ENCODE measurements around the gene ANO6. TPM values are rescaled to one million over a fixed set of nuclear protein-coding genes. Genes with fewer than 3 reads are reported as not detected.

Gene ANO6
- total RNA-seq, 1 donor from 2014 or later = 49.0 TPM

DNA sequence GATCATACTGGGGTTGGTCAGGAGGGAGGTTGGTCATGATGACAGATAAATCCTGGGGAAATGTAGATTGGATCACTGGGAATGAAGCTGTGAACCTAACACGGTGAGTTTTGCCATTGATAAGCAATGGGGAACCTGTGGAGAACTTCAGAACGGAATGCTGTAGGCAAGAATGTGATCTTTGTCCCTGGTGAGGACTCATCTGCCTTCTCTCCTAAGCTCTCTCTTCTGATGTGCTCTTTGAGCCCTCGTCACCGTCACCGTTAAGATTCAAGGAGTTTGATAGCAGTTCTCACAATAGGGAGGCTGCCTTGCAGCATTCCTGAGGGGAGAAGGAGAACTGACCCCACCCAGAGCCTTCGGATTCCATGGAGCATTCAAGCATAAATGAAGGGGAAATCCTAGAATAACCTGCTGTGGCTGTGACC lies 217.6 kb downstream of the ANO6 start:
- Histone ChIP-seq H3K9me3 (ENCODE audit: low read depth) (no peaks in the 10 kb centered on the region), H3K4me3 (no peak overlapping the region), H3K27ac (peak overlapping the region; percentile 35), H2AFZ (replicated peaks) (no peak overlapping the region), H3K36me3 (peaks cover 5% of the 10 kb centered on the region), H3K79me2 (ENCODE audit: low read depth) (no peaks in the 10 kb centered on the region), H3K27me3 (no peaks in the 10 kb centered on the region), H3K9ac (no peak overlapping the region), H3K4me2 (peak overlapping the region; percentile 54), H3F3A (ENCODE audit: low read depth) (peaks cover 17% of the 10 kb centered on the region), H4K20me1 (ENCODE audit: low read depth) (no peaks in the 10 kb centered on the region), H3K4me1 (peaks cover 41% of the 10 kb centered on the region)
- peak; percentile 84 for DNase-seq (ENCODE audit: low spot score)
- H3K9me3 Mint-ChIP-seq = no peaks in the 10 kb centered on the region
- H3K27ac Mint-ChIP-seq = peak overlapping the region; percentile 50
- H3K27me3 Mint-ChIP-seq (ENCODE audit: insufficient read depth, low read depth) = peaks cover 4% of the 10 kb centered on the region
- peaks cover 11% of the 10 kb centered on the region for H3K4me1 Mint-ChIP-seq
- no peak for TF ChIP-seq EZH2 (IDR thresholded peaks at IDR 0.05)
- no peak for TF ChIP-seq EZH2phosphoT487 (IDR thresholded peaks at IDR 0.05)
- TF ChIP-seq, protein P1, sequence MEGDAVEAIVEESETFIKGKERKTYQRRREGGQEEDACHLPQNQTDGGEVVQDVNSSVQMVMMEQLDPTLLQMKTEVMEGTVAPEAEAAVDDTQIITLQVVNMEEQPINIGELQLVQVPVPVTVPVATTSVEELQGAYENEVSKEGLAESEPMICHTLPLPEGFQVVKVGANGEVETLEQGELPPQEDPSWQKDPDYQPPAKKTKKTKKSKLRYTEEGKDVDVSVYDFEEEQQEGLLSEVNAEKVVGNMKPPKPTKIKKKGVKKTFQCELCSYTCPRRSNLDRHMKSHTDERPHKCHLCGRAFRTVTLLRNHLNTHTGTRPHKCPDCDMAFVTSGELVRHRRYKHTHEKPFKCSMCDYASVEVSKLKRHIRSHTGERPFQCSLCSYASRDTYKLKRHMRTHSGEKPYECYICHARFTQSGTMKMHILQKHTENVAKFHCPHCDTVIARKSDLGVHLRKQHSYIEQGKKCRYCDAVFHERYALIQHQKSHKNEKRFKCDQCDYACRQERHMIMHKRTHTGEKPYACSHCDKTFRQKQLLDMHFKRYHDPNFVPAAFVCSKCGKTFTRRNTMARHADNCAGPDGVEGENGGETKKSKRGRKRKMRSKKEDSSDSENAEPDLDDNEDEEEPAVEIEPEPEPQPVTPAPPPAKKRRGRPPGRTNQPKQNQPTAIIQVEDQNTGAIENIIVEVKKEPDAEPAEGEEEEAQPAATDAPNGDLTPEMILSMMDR (IDR thresholded peaks at IDR 0.05) = no peak
- H3K36me3 Mint-ChIP-seq = peaks cover 19% of the 10 kb centered on the region
- no peak overlapping the region for H3K4me3 Mint-ChIP-seq

DNA sequence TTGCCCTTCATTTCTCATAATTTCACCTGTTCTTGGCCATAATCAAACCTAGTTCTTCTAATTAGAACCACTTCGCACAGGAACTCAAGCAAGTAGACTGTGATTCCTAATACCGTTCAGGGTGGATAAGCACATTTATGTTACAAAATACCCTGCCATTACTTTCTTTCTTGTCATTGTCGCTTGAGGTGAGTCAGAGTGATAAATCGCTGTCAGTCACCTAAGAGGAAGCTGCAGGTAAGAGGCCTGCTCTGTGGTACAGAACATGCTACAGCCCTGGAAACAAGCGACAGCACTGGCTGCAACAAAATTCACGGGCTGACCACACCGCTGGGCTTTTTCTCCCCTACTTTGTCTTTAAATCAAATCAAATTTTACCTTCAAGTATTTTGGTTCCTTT lies 218.2 kb downstream of the ANO6 start:
- Histone ChIP-seq H3K4me1 (peaks cover 41% of the 10 kb centered on the region), H2AFZ (replicated peaks) (no peak overlapping the region), H3F3A (ENCODE audit: low read depth) (peaks cover 17% of the 10 kb centered on the region), H3K4me3 (no peak overlapping the region), H3K9me3 (ENCODE audit: low read depth) (no peaks in the 10 kb centered on the region), H3K36me3 (peaks cover 2% of the 10 kb centered on the region), H4K20me1 (ENCODE audit: low read depth) (no peaks in the 10 kb centered on the region), H3K27ac (no peak overlapping the region), H3K27me3 (no peaks in the 10 kb centered on the region), H3K79me2 (ENCODE audit: low read depth) (no peaks in the 10 kb centered on the region), H3K4me2 (peak overlapping the region; percentile 54), H3K9ac (no peak overlapping the region)
- TF ChIP-seq EZH2phosphoT487 (IDR thresholded peaks at IDR 0.05) (no peak), EZH2 (IDR thresholded peaks at IDR 0.05) (no peak)
- TF ChIP-seq, protein P1 (IDR thresholded peaks at IDR 0.05) = no peak
- Mint-ChIP-seq H3K4me1 (peaks cover 11% of the 10 kb centered on the region), H3K36me3 (peaks cover 19% of the 10 kb centered on the region), H3K4me3 (no peak overlapping the region), H3K27ac (peak overlapping the region; percentile 13), H3K27me3 (ENCODE audit: insufficient read depth, low read depth) (peaks cover 4% of the 10 kb centered on the region), H3K9me3 (no peaks in the 10 kb centered on the region)
- no peak for DNase-seq (ENCODE audit: low spot score)

DNA sequence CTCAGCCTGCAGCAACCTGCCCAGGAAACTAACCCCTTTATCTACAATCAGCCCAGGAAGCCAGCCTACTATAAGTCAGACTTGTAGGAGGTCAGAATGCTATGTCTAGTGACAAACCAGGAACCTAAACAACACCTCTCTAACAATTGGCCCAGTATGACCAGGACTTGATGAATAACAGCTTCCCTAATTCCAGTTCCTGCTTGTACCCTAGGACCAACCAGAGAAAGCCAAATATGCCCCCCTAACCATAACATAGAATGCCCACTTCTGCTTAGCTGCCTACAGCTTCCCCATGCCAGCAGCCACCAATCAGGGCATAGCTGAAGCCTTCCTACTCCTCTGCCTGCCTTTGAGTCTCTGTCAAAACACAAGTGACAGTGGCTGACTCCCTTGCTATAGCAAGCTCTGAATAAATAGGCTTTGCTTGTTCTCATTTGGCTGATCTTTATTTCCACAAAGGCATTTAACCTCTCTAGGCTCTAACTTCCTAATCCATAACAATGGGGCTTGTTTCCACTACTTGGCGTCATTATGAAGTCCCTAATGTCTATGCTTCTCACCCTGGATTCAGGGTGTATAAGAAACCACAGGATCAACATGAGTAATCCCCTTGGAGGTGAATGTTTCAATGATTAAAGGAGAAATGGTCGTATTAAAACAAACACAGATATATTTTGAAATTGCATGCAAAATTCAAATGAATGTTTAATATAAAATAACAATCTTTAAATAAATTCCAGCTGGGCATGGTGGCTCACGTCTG lies 220.2 kb downstream of the ANO6 start:
- Histone ChIP-seq H3F3A (ENCODE audit: low read depth) (peaks cover 17% of the 10 kb centered on the region), H3K36me3 (no peaks in the 10 kb centered on the region), H3K9me3 (ENCODE audit: low read depth) (no peaks in the 10 kb centered on the region), H3K79me2 (ENCODE audit: low read depth) (no peaks in the 10 kb centered on the region), H3K27me3 (no peaks in the 10 kb centered on the region), H3K27ac (peak overlapping the region; percentile 25), H3K4me2 (peak overlapping the region; percentile 5), H4K20me1 (ENCODE audit: low read depth) (no peaks in the 10 kb centered on the region), H3K9ac (no peak overlapping the region), H2AFZ (replicated peaks) (no peak overlapping the region), H3K4me1 (peaks cover 41% of the 10 kb centered on the region), H3K4me3 (no peak overlapping the region)
- Mint-ChIP-seq H3K4me1 (peaks cover 11% of the 10 kb centered on the region), H3K4me3 (no peak overlapping the region), H3K36me3 (peaks cover 7% of the 10 kb centered on the region), H3K9me3 (peaks cover 1% of the 10 kb centered on the region), H3K27me3 (ENCODE audit: insufficient read depth, low read depth) (peaks cover 4% of the 10 kb centered on the region), H3K27ac (no peak overlapping the region)
- TF ChIP-seq EZH2 (IDR thresholded peaks at IDR 0.05) (no peak), EZH2phosphoT487 (IDR thresholded peaks at IDR 0.05) (no peak)
- TF ChIP-seq, protein P1 (IDR thresholded peaks at IDR 0.05) = no peak
- peak; percentile 49 for DNase-seq (ENCODE audit: low spot score)

All from neural progenitor cell (in vitro differentiated cells).